Fibroblast of pulmonary artery (primary cell): ENCODE results near the gene GLP2R.

Experiments
- DNase-seq: peaks from one replicate; pipeline ENCODE4 v3.0.0-alpha.2; 2010; ENCODE audit warnings: low read depth
- H3K4me3 ChIP-seq: replicated peaks from 2 replicates; pipeline ENCODE4 v1.5.1; 2011; ENCODE audit warnings: low read depth, mild to moderate bottlenecking, control low read depth, low read length, moderate library complexity
- CTCF ChIP-seq: IDR thresholded peaks from 2 replicates; pipeline ENCODE4 v1.5.1; 2011; ENCODE audit warnings: mild to moderate bottlenecking, control low read depth, low read length, inconsistent platforms; ENCODE audit errors: missing control alignments

Gene GLP2R

GRCh38 chr17:9790316-9790715 lies 35.4 kb upstream of the GLP2R start:
- no peak overlapping the region for H3K4me3 ChIP-seq
- no peak for DNase-seq
- no peak for TF ChIP-seq CTCF

- no peak for TF ChIP-seq CTCF
- H3K4me3 ChIP-seq, result no peak within 1 kb of the TSS
- no peak for DNase-seq
Measured at GRCh38 chr17:9790889-9791876, 34.5 kb upstream of the GLP2R start, which contains the start of gene DHRS7C. TSS of gene DHRS7C (minus strand) at chr17:9791592. CDS start at chr17:9791284, 308 bp downstream.

- H3K4me3 ChIP-seq, result no peak overlapping the region
- TF ChIP-seq CTCF, result no peak
- no peak for DNase-seq
Measured at GRCh38 chr17:9792181-9792840, 33.4 kb upstream of the GLP2R start.

- no peak for DNase-seq
- H3K4me3 ChIP-seq, result no peak overlapping the region
- no peak for TF ChIP-seq CTCF
Measured at GRCh38 chr17:9798008-9798407, 27.7 kb upstream of the GLP2R start.

GRCh38 chr17:9798724-9799123 lies 27.0 kb upstream of the GLP2R start:
- no peak for DNase-seq
- no peak overlapping the region for H3K4me3 ChIP-seq
- no peak for TF ChIP-seq CTCF

GRCh38 chr17:9801505-9801904 lies 24.2 kb upstream of the GLP2R start:
- H3K4me3 ChIP-seq, result no peak overlapping the region
- TF ChIP-seq CTCF, result no peak

More at GRCh38 chr17:9801505-9801904, 24.2 kb upstream of the GLP2R start:
- DNase-seq, result no peak
